HCT116 (cell line): Measurements from ENCODE around the gene SLMAP. TPM values are rescaled to one million over a fixed set of nuclear protein-coding genes. Genes with fewer than 3 reads are reported as not detected.

Source experiments
- ATAC-seq: fragments of 200-7000 bp; cut with Tn5 transposase; 2 replicates; pipeline ENCODE4 v1.9.1; 2020; ENCODE audit warnings: mild to moderate bottlenecking, moderate library complexity
- BruUV-seq: library from RNA; stranded (reverse); fragments of 400-500 nt; replicated peaks from 2 replicates; lab custom pipeline; 2021; lab: Mats Ljungman, UMichigan
- CTCF ChIA-PET: fragments of 300-600 bp; sonication (Branson Sonifier 250); formaldehyde crosslinking; loops from one replicate; lab custom pipeline; 2021; ENCODE audit warnings: antibody characterized with exemption; lab: Charles Lee
- POLR2A ChIA-PET: fragments of 300-600, 350-600 bp; sonication (Branson Sonifier 250); formaldehyde crosslinking; loops from one replicate; lab custom pipeline; 2021; ENCODE audit warnings: antibody characterized with exemption; lab: Charles Lee
- RAD21 ChIA-PET, 2 experiments: fragments of 300-600 bp; sonication (Branson Sonifier 250); formaldehyde crosslinking; loops; one replicate each; lab custom pipeline; 2023; ENCODE audit warnings: low total read pairs in 2 of 2; ENCODE audit not compliant: uncharacterized antibody in 2 of 2, unreplicated experiment in 2 of 2, low non-redundant PET in 1 of 2; lab: Charles Lee
- DNase-seq: peaks from one replicate; pipeline ENCODE4 v3.0.0-alpha.2; 2010; ENCODE audit warnings: low read depth, low spot score
- H2AFZ ChIP-seq: fragments of 200-600 bp; shearing (Covaris generic), sonication (generic); 2 replicates; pipeline ENCODE4 v1.6.1; 2017; ENCODE audit warnings: low read depth, mixed run types, mixed read lengths, antibody characterized with exemption, low read length; ENCODE audit not compliant: poor library complexity, severe bottlenecking
- H3K27ac ChIP-seq: 2 replicates; pipeline ENCODE4 v1.5.1; 2012; ENCODE audit warnings: low read depth, low read length
- H3K27me3 ChIP-seq: fragments of 200-600 bp; sonication (generic); 2 replicates; pipeline ENCODE4 v1.6.1; 2016; ENCODE audit warnings: mixed run types, low read length, mixed read lengths; ENCODE audit not compliant: insufficient read depth
- H3K36me3 ChIP-seq, 2 experiments: fragments of 200-500 bp in 1 of 2; fragments of 200-600 bp in 1 of 2; sonication (Bioruptor generic) in 1 of 2; sonication (generic) in 1 of 2; 2 replicates each; pipeline versions ENCODE4 v1.5.1 to v1.6.1; 2014 to 2016; ENCODE audit warnings: low read length in 2 of 2, inconsistent platforms in 1 of 2, mixed read lengths in 1 of 2, mixed run types in 1 of 2; ENCODE audit not compliant: insufficient read depth in 2 of 2, control insufficient read depth in 1 of 2
- H3K4me1 ChIP-seq, 2 experiments: fragments of 200-600 bp in 1 of 2; sonication (generic) in 1 of 2; 2 replicates each; pipeline versions ENCODE4 v1.5.1 to v1.6.1; 2012 to 2017; ENCODE audit warnings: low read length in 2 of 2, inconsistent platforms in 1 of 2, mild to moderate bottlenecking in 1 of 2, mixed read lengths in 1 of 2, mixed run types in 1 of 2, moderate library complexity in 1 of 2; ENCODE audit not compliant: insufficient read depth in 2 of 2, control insufficient read depth in 1 of 2
- H3K4me2 ChIP-seq: fragments of 200-600 bp; sonication (generic); 2 replicates; pipeline ENCODE4 v1.6.1; 2017; ENCODE audit warnings: mixed run types, low read length, mixed read lengths
- H3K4me3 ChIP-seq, 2 experiments: fragments of 200-600 bp in 1 of 2; sonication (generic) in 1 of 2; replicated peaks in 1 of 2; 2 replicates each; pipeline ENCODE4 v1.5.1; 2011 to 2016; ENCODE audit warnings: low read length in 2 of 2, control low read depth in 1 of 2, low read depth in 1 of 2, mild to moderate bottlenecking in 1 of 2, mixed read lengths in 1 of 2, mixed run types in 1 of 2
- H3K79me2 ChIP-seq: fragments of 200-600 bp; sonication (generic); 2 replicates; pipeline ENCODE4 v1.6.1; 2017; ENCODE audit warnings: mild to moderate bottlenecking, mixed run types, low read length, moderate library complexity, mixed read lengths; ENCODE audit not compliant: insufficient read depth
- H3K9ac ChIP-seq: fragments of 200-600 bp; sonication (generic); 2 replicates; pipeline ENCODE4 v1.6.1; 2016; ENCODE audit warnings: low read length, mixed read lengths
- H3K9me2 ChIP-seq: fragments of 200-600 bp; sonication (generic), shearing (Covaris generic); 2 replicates; pipeline ENCODE4 v1.6.1; 2017; ENCODE audit warnings: mixed run types, mild to moderate bottlenecking, moderate library complexity; ENCODE audit not compliant: insufficient read depth
- H3K9me3 ChIP-seq, 2 experiments: fragments of 200-500 bp in 1 of 2; fragments of 200-600 bp in 1 of 2; sonication (Bioruptor generic) in 1 of 2; sonication (generic) in 1 of 2; 2 replicates each; pipeline ENCODE4 v1.6.1; 2014 to 2017; ENCODE audit warnings: low read length in 2 of 2, mixed read lengths in 2 of 2, inconsistent platforms in 1 of 2, low read depth in 1 of 2, mild to moderate bottlenecking in 1 of 2, mixed run types in 1 of 2, moderate library complexity in 1 of 2; ENCODE audit not compliant: control insufficient read depth in 1 of 2, insufficient read depth in 1 of 2
- H4K20me1 ChIP-seq: fragments of 200-600 bp; sonication (generic), shearing (Covaris generic); 2 replicates; pipeline ENCODE4 v1.6.1; 2017; ENCODE audit warnings: mixed run types, mild to moderate bottlenecking, moderate library complexity; ENCODE audit not compliant: insufficient read depth
- EZH2 ChIP-seq: fragments of 200-600 bp; sonication (generic); IDR thresholded peaks from 2 replicates; pipeline ENCODE4 v1.6.1; 2017; ENCODE audit warnings: antibody characterized with exemption, mixed run types
- FOSL1 ChIP-seq: IDR thresholded peaks from 2 replicates; pipeline ENCODE4 v1.6.1; 2012; ENCODE audit warnings: low read depth
- POLR2AphosphoS5 ChIP-seq: IDR thresholded peaks from 2 replicates; pipeline ENCODE4 v1.6.1; 2011; ENCODE audit warnings: mild to moderate bottlenecking, low read depth, low read length, moderate library complexity
- RAD21 ChIP-seq: IDR thresholded peaks from 2 replicates; pipeline ENCODE4 v1.6.1; 2012; ENCODE audit warnings: low read depth, mild to moderate bottlenecking
- SP1 ChIP-seq: IDR thresholded peaks from 2 replicates; pipeline ENCODE4 v1.6.1; 2012; ENCODE audit warnings: low read depth
- ZFX ChIP-seq: fragments of 450-650 bp; IDR thresholded peaks from 2 replicates; pipeline ENCODE4 v1.6.1; 2017
- ZNF274 ChIP-seq: fragments of 200-500 bp; sonication (Bioruptor generic); IDR thresholded peaks from 2 replicates; pipeline ENCODE4 v1.6.1; 2014; ENCODE audit warnings: mild to moderate bottlenecking, low read depth, low read length, inconsistent platforms
- intact Hi-C: fragments of 100-400 bp; cut with micrococcal nuclease; formaldehyde crosslinking; loops from 2 replicates; pipeline ENCODE4 v1.10.0; 2022
- total RNA-seq: library from RNA; stranded (reverse); gene quantifications from one replicate; pipeline ENCODE4 v1.2.1, GENCODE V29; 2021; ENCODE audit not compliant: unreplicated experiment

Gene SLMAP
- total RNA-seq, 1 experiment from 2014 or later: 81.0 TPM

- ATAC-seq: no peak
- POLR2A ChIA-PET: no interaction called here
- BruUV-seq: no TSS peak
These were observed 27.3 kb downstream of the SLMAP start for GRCh38 chr3:57783186-57784088.

DNA sequence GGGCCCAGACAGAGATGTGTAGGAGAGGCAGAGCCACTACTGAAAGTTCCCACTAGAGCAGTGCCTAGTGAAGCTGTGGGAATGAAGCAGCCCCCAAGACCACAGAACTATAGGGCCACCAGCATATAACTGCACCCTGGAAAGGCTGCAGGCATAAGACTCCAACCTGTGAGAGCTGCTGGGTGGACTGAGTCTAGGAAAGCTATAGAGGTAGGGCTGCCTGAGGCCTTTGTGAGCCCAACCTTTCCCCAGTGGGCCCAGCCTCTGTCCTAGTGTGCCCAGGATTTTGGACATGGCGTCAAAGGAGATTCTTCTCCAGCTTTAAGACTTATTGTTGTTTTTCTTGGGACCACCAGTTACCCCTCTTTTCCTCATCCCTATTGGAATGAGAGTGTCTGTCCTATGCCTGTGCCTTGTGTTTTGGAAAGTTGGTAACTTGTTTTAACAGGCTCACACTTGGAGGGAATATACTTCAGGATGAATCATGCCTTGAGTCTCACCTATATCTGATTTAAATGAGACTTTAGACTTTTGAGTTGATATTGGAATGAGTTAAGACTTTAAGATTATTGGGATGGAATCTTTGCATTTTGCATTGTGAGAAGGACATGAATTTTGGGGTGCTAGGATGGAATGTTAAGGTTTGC is 28.1 kb downstream of the SLMAP start:
- BruUV-seq: no TSS peak
- H3K4me1 ChIP-seq: peaks cover 2 to 12% of the 10 kb centered on the region in 2 experiments; a peak in 1 of 4 replicates
- H3K4me3 ChIP-seq: no peak overlapping the region
- no peaks in the 10 kb centered on the region for H3K36me3 ChIP-seq
- ATAC-seq: no peak
- H3K9ac ChIP-seq: no peak overlapping the region
- ChIA-PET POLR2A (no interaction called here), CTCF (no interaction called here), RAD21 (no interaction called here)
- H3K79me2 ChIP-seq: peaks cover 95% of the 10 kb centered on the region
- no peaks in the 10 kb centered on the region for H3K9me2 ChIP-seq
- DNase-seq: no peak
- intact Hi-C loops: no loop called here
- no peak for TF ChIP-seq RAD21
- no peak for TF ChIP-seq ZFX
- no peak for TF ChIP-seq ZNF274
- TF ChIP-seq SP1: no peak
- TF ChIP-seq FOSL1: no peak
- no peak for TF ChIP-seq POLR2AphosphoS5
- no peak for TF ChIP-seq EZH2
- no peaks in the 10 kb centered on the region; the same call in 1 of the 2 replicates for H4K20me1 ChIP-seq
- no peak overlapping the region for H2AFZ ChIP-seq
- H3K27ac ChIP-seq: no peak overlapping the region
- H3K27me3 ChIP-seq: no peaks in the 10 kb centered on the region
- H3K9me3 ChIP-seq: no peaks in the 10 kb centered on the region
- H3K4me2 ChIP-seq: no peak overlapping the region

More at GRCh38 chr3:57783186-57784088, 27.3 kb downstream of the SLMAP start:
- H3K36me3 ChIP-seq: no peaks in the 10 kb centered on the region
- ChIA-PET CTCF (no interaction called here), RAD21 (no interaction called here)
- H2AFZ ChIP-seq: no peak overlapping the region
- H3K9me3 ChIP-seq: no peaks in the 10 kb centered on the region
- no peak for DNase-seq
- peaks cover 95% of the 10 kb centered on the region for H3K79me2 ChIP-seq
- peaks cover 1 to 8% of the 10 kb centered on the region in 2 experiments; a peak in 1 of 4 replicates for H3K4me1 ChIP-seq
- no peaks in the 10 kb centered on the region for H3K27me3 ChIP-seq
- H3K4me3 ChIP-seq: no peak overlapping the region
- H4K20me1 ChIP-seq: no peaks in the 10 kb centered on the region; the same call in 1 of the 2 replicates
- H3K27ac ChIP-seq: no peak overlapping the region
- H3K4me2 ChIP-seq: no peak overlapping the region
- intact Hi-C loops: no loop called here
- H3K9me2 ChIP-seq: no peaks in the 10 kb centered on the region
- TF ChIP-seq SP1: no peak
- TF ChIP-seq POLR2AphosphoS5: no peak
- H3K9ac ChIP-seq: no peak overlapping the region
